Activated CD4-positive, CD25-positive, alpha-beta regulatory T cell treated with anti-CD3 and anti-CD28 coated beads, Interleukin-2, amount 50 U/mL, for 16 hours (primary cell): ENCODE measurements around the gene KIF2A.
A peak's percentile ranks its signal among the peaks of the same experiment; 100 is the strongest.

ENCODE experiments used
- DNase-seq: peaks from one replicate; pipeline ENCODE4 v3.0.0-alpha.2; 2020; ENCODE audit warnings: low read depth, low spot score

The KIF2A gene

GRCh38 chr5:62291829-62292228 is 14.2 kb upstream of the KIF2A start:
- DNase-seq, result peak; percentile 39

GRCh38 chr5:62296998-62297397 is 9.0 kb upstream of the KIF2A start:
- DNase-seq, result no peak

GRCh38 chr5:62298118-62298517 is 7.9 kb upstream of the KIF2A start:
- DNase-seq, result no peak

GRCh38 chr5:62299101-62299500 is 6.9 kb upstream of the KIF2A start:
- DNase-seq, result no peak

- no peak for DNase-seq
These were observed 6.4 kb upstream of the KIF2A start for GRCh38 chr5:62299600-62299999.

- no peak for DNase-seq
These were observed 670 bp upstream of the KIF2A start for GRCh38 chr5:62305358-62305714.

- DNase-seq, result peak; percentile 10
These were observed 403 bp downstream of the KIF2A start for GRCh38 chr5:62306323-62306895.

- peak; percentile 17 for DNase-seq
These were observed 1.1 kb downstream of the KIF2A start for GRCh38 chr5:62306896-62307689.

GRCh38 chr5:62308439-62308838 is 2.4 kb downstream of the KIF2A start:
- DNase-seq, result no peak

- DNase-seq, result no peak
These were observed 3.1 kb downstream of the KIF2A start for GRCh38 chr5:62309107-62309506.

- no peak for DNase-seq
These were observed 4.6 kb downstream of the KIF2A start for GRCh38 chr5:62310426-62311143.

GRCh38 chr5:62312036-62312435 is 6.0 kb downstream of the KIF2A start:
- no peak for DNase-seq

GRCh38 chr5:62312674-62313073 is 6.7 kb downstream of the KIF2A start:
- no peak for DNase-seq

- DNase-seq, result no peak
These were observed 8.3 kb downstream of the KIF2A start for GRCh38 chr5:62314213-62314830.

- DNase-seq, result no peak
These were observed 9.6 kb downstream of the KIF2A start for GRCh38 chr5:62315376-62316175.

- DNase-seq, result no peak
These were observed 10.1 kb downstream of the KIF2A start for GRCh38 chr5:62316176-62316502.

- no peak for DNase-seq
These were observed 11.8 kb downstream of the KIF2A start for GRCh38 chr5:62317810-62318209.

GRCh38 chr5:62322484-62322883 is 16.5 kb downstream of the KIF2A start:
- no peak for DNase-seq

- DNase-seq, result no peak
These were observed 20.3 kb downstream of the KIF2A start for GRCh38 chr5:62326302-62326701.

- no peak for DNase-seq
These were observed 20.7 kb downstream of the KIF2A start for GRCh38 chr5:62326702-62327101.

GRCh38 chr5:62327138-62328053 is 21.4 kb downstream of the KIF2A start:
- no peak for DNase-seq
